ENCODE data around the gene HHIPL2.

GRCh38 chr1:222557574-222557973 lies 9.7 kb upstream of the HHIPL2 start:
- TF ChIP-seq CTCF (conservative IDR thresholded peaks at IDR 0.05 in 1 of 2, IDR thresholded peaks at IDR 0.05 in 1 of 2; ENCODE audit: extremely low read depth in 1 of 2, insufficient read depth in 1 of 2, low read depth in 1 of 2, low read length in 2 of 2) (no peak), EZH2 (IDR thresholded peaks at IDR 0.05; ENCODE audit: borderline replicate concordance, low read length) (no peak)
